H1 (cell line): ENCODE data around the gene AOPEP.

Source experiments
- CBX8 ChIP-seq: fragments of 300-800, 300-1000 bp; sonication (generic); IDR thresholded peaks from 2 replicates; pipeline ENCODE4 v1.7.1; 2016; ENCODE audit warnings: low read depth, low read length, borderline replicate concordance
- EP300 ChIP-seq, 2 experiments: IDR thresholded peaks; 1 replicate in 1 of 2; 2 replicates in 1 of 2; pipeline ENCODE4 v1.6.1; 2011 to 2012; ENCODE audit warnings: low read depth in 2 of 2, low read length in 2 of 2, mild to moderate bottlenecking in 2 of 2, borderline replicate concordance in 1 of 2, inconsistent platforms in 1 of 2, moderate library complexity in 1 of 2
- EZH2 ChIP-seq: fragments of 200-600 bp; sonication (generic); IDR thresholded peaks from 2 replicates; pipeline ENCODE4 v1.7.1; 2012; ENCODE audit warnings: low read depth, mild to moderate bottlenecking, moderate library complexity, low read length, inconsistent platforms; ENCODE audit not compliant: severe bottlenecking
- FOSL1 ChIP-seq: IDR thresholded peaks from 2 replicates; pipeline ENCODE4 v1.6.1; 2011; ENCODE audit warnings: mild to moderate bottlenecking, low read depth, low read length, moderate library complexity; ENCODE audit not compliant: insufficient read depth
- GABPA ChIP-seq: IDR thresholded peaks from 2 replicates; pipeline ENCODE4 v1.6.1; 2011; ENCODE audit warnings: mild to moderate bottlenecking, low read length, moderate library complexity, borderline replicate concordance; ENCODE audit not compliant: insufficient read depth
- HDAC2 ChIP-seq, 2 experiments: fragments of 300-600 bp in 1 of 2; sonication (generic) in 1 of 2; IDR thresholded peaks; 2 replicates each; pipeline ENCODE4 v1.6.1; 2011 to 2012; ENCODE audit warnings: low read depth in 2 of 2, low read length in 2 of 2, mild to moderate bottlenecking in 2 of 2, moderate library complexity in 2 of 2, borderline replicate concordance in 1 of 2, inconsistent platforms in 1 of 2
- JUND ChIP-seq: IDR thresholded peaks from 2 replicates; pipeline ENCODE4 v1.6.1; 2011; ENCODE audit warnings: mild to moderate bottlenecking, improper control_type of control experiment, low read length
- SIN3A ChIP-seq, 2 experiments: IDR thresholded peaks in 1 of 2; conservative IDR thresholded peaks in 1 of 2; 2 replicates each; pipeline ENCODE4 v1.6.1; 2011 to 2012; ENCODE audit warnings: low read length in 2 of 2, improper control_type of control experiment in 1 of 2, low read depth in 1 of 2, mild to moderate bottlenecking in 1 of 2
- SIX5 ChIP-seq: IDR thresholded peaks from 2 replicates; pipeline ENCODE4 v1.6.1; 2011; ENCODE audit warnings: mild to moderate bottlenecking, low read depth, low read length
- TF ChIP-seq, protein P1 (sequence below): IDR thresholded peaks from 2 replicates; pipeline ENCODE4 v1.6.1; 2012; ENCODE audit warnings: inconsistent platforms
- TF ChIP-seq, protein P2 (sequence below), 3 experiments: IDR thresholded peaks; 1 replicate in 2 of 3; 2 replicates in 1 of 3; pipeline versions ENCODE4 v1.5.1 to v1.6.1; 2011; ENCODE audit warnings: low read length in 3 of 3, mild to moderate bottlenecking in 3 of 3, inconsistent platforms in 2 of 3, low read depth in 1 of 3, moderate library complexity in 1 of 3; ENCODE audit not compliant: insufficient read depth in 1 of 3; ENCODE audit errors: control extremely low read depth in 1 of 3
- TF ChIP-seq, protein P3 (sequence below): IDR thresholded peaks from 2 replicates; pipeline ENCODE4 v1.6.1; 2012; ENCODE audit warnings: inconsistent platforms

DNA sequence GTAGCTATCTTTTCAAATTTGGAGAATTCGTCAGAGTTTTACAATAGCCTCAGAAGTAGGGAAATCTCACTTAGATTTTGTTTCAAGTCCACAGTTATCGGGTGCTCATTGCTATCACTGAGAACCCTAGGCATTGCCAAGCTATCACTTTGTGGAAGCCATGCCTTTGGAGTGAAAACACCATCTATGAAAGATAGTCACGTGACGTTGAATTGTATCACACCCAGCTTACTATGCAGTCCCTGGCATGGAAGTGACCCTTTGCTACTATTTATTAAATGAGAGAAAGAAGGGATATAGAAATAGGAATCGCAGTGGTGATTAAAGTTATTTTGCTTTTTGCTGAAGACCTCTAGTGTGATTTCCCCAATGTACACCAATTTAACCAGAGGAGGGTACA, 97.2 kb downstream of the AOPEP start:
- TF ChIP-seq EZH2 (no peak), FOSL1 (no peak), HDAC2 (IDR thresholded peaks at IDR 0.05; ENCODE audit: borderline replicate concordance in 1 of 2, low read depth in 2 of 2, low read length in 2 of 2) (no peak), SIX5 (no peak), CBX8 (no peak), JUND (no peak), EP300 (IDR thresholded peaks at IDR 0.05; ENCODE audit: borderline replicate concordance in 1 of 2, low read depth in 2 of 2, low read length in 2 of 2) (no peak), GABPA (no peak), SIN3A (conservative IDR thresholded peaks at IDR 0.05 in 1 of 2, IDR thresholded peaks at IDR 0.05 in 1 of 2; ENCODE audit: low read depth in 1 of 2, low read length in 2 of 2) (no peak)
- TF ChIP-seq, protein P1, sequence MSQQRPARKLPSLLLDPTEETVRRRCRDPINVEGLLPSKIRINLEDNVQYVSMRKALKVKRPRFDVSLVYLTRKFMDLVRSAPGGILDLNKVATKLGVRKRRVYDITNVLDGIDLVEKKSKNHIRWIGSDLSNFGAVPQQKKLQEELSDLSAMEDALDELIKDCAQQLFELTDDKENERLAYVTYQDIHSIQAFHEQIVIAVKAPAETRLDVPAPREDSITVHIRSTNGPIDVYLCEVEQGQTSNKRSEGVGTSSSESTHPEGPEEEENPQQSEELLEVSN = no peak
- TF ChIP-seq, protein P2, sequence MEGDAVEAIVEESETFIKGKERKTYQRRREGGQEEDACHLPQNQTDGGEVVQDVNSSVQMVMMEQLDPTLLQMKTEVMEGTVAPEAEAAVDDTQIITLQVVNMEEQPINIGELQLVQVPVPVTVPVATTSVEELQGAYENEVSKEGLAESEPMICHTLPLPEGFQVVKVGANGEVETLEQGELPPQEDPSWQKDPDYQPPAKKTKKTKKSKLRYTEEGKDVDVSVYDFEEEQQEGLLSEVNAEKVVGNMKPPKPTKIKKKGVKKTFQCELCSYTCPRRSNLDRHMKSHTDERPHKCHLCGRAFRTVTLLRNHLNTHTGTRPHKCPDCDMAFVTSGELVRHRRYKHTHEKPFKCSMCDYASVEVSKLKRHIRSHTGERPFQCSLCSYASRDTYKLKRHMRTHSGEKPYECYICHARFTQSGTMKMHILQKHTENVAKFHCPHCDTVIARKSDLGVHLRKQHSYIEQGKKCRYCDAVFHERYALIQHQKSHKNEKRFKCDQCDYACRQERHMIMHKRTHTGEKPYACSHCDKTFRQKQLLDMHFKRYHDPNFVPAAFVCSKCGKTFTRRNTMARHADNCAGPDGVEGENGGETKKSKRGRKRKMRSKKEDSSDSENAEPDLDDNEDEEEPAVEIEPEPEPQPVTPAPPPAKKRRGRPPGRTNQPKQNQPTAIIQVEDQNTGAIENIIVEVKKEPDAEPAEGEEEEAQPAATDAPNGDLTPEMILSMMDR (IDR thresholded peaks at IDR 0.05; ENCODE audit: control extremely low read depth in 1 of 3, insufficient read depth in 1 of 3, low read depth in 1 of 3, low read length in 3 of 3) = no peak
- TF ChIP-seq, protein P3, sequence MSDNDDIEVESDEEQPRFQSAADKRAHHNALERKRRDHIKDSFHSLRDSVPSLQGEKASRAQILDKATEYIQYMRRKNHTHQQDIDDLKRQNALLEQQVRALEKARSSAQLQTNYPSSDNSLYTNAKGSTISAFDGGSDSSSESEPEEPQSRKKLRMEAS = no peak
